ENCODE data around the gene KDELR3.

- TF ChIP-seq, protein P1, sequence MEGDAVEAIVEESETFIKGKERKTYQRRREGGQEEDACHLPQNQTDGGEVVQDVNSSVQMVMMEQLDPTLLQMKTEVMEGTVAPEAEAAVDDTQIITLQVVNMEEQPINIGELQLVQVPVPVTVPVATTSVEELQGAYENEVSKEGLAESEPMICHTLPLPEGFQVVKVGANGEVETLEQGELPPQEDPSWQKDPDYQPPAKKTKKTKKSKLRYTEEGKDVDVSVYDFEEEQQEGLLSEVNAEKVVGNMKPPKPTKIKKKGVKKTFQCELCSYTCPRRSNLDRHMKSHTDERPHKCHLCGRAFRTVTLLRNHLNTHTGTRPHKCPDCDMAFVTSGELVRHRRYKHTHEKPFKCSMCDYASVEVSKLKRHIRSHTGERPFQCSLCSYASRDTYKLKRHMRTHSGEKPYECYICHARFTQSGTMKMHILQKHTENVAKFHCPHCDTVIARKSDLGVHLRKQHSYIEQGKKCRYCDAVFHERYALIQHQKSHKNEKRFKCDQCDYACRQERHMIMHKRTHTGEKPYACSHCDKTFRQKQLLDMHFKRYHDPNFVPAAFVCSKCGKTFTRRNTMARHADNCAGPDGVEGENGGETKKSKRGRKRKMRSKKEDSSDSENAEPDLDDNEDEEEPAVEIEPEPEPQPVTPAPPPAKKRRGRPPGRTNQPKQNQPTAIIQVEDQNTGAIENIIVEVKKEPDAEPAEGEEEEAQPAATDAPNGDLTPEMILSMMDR (IDR thresholded peaks at IDR 0.05 in 2 of 3, conservative IDR thresholded peaks at IDR 0.05 in 1 of 3; ENCODE audit: borderline replicate concordance in 1 of 3, insufficient read depth in 1 of 3, low read depth in 2 of 3, low read length in 2 of 3): no peak
- no peak for TF ChIP-seq EZH2 (IDR thresholded peaks at IDR 0.05)
- no peak for TF ChIP-seq ZNF274 (IDR thresholded peaks at IDR 0.05; ENCODE audit: low read depth, low read length)
- TF ChIP-seq ZFX (IDR thresholded peaks at IDR 0.05): no peak
- TF ChIP-seq EZH2phosphoT487 (IDR thresholded peaks at IDR 0.05; ENCODE audit: borderline replicate concordance): no peak
- TF ChIP-seq ZBTB33 (IDR thresholded peaks at IDR 0.05; ENCODE audit: extremely low read depth, insufficient replicate concordance, low read length): no peak
- no peak for TF ChIP-seq FOSL1 (IDR thresholded peaks at IDR 0.05; ENCODE audit: low read depth)
- no peak for TF ChIP-seq TCF7L2 (IDR thresholded peaks at IDR 0.05; ENCODE audit: borderline replicate concordance, extremely low read depth, insufficient read depth, insufficient read length)
Observed at GRCh38 chr22:38455076-38455529, 12.8 kb upstream of the KDELR3 start, which contains the start of gene KCNJ4.

All from HCT116 (cell line).